ENCODE data around the gene SH3D21. TPM values are rescaled to one million over a fixed set of nuclear protein-coding genes. Genes with fewer than 3 reads are reported as not detected.
A peak's percentile ranks its signal among the peaks of the same experiment; 100 is the strongest.

Gene SH3D21
- total RNA-seq, 2 donors from 2014 or later = 14.7 to 15.5 TPM

DNA sequence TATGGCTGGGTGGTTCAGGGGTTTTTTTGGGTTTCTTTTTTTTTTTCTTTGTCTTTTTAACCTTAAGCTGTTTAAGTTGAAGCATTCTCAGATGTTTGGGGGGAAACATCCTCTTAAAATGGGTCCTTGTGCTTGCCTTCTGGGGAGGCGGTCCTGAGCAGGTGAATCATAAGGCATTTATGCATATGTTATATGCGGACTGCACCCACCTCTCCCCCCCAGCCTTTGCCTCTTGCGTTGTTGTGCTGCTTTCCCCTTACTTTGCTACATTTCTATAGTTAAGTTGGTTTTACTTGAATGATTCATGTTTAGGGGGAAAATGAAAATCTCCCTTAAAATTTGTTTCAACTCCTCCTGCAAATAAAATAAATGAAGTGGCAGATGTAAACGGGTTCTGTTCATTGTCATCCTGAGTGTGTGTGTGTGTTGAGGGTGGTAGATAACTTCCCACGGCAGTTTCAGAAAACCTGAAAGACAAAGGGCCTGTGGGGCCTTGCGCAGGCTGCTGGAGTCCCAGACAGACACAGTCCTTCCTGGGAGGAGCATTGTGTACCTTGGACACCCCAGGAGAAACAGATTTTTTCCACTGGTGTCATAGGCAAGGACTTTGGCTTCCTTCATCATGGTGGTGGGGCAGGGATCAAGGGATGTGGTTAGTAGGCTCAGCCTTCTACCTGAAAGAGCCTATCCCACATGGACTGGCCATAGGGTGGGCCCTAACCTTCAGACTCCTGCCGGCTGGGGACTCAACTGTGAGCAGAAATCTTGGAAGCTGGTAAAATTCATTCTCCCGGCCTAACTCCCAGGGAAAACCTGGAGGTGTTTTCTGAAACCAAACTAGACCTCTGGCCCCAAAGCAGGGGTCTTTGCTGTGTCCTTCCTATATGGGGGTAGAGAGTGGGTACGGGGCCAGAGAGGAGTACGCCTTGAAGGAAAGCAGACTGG is 926 bp upstream of the SH3D21 start:
- H3K4me1 ChIP-seq (ENCODE audit: control insufficient read depth, insufficient read depth, low read length) = peaks cover 26% of the 10 kb centered on the region
- H3K27me3 ChIP-seq (ENCODE audit: control insufficient read depth, insufficient read depth, low read length, poor library complexity, severe bottlenecking) = no peaks in the 10 kb centered on the region
- WGBS, 2 experiments (ENCODE audit: insufficient coverage in 1 of 2, insufficient read length in 1 of 2) = 95 to 96% methylated on average over 5 to 9 of the region's 10 CpGs
- H3K9me3 Mint-ChIP-seq = no peaks in the 10 kb centered on the region
- H3K4me1 Mint-ChIP-seq = peaks cover 21% of the 10 kb centered on the region
- DNase-seq = peak; percentile 58
- no peak overlapping the region for H3K9ac ChIP-seq (ENCODE audit: extremely low read depth, low read length, poor library complexity, severe bottlenecking)
- no peak overlapping the region for H3K27ac ChIP-seq (ENCODE audit: low read depth, low read length)
- H3K27ac Mint-ChIP-seq = peak overlapping the region; percentile 77
- H3K9me3 ChIP-seq (ENCODE audit: control insufficient read depth, low read length) = no peaks in the 10 kb centered on the region
- H3K4me3 Mint-ChIP-seq = peak overlapping the region; percentile 71
- no peak overlapping the region for H3K4me3 ChIP-seq (ENCODE audit: low read length)
- TF ChIP-seq CTCF (conservative IDR thresholded peaks at IDR 0.05) = no peak
- peaks cover 2% of the 10 kb centered on the region for H3K27me3 Mint-ChIP-seq (ENCODE audit: insufficient read depth)
- peaks cover 51% of the 10 kb centered on the region for H3K36me3 ChIP-seq (ENCODE audit: control insufficient read depth, insufficient read depth, low read length)
- H3K36me3 Mint-ChIP-seq (ENCODE audit: low read depth) = peaks cover 57% of the 10 kb centered on the region

DNA sequence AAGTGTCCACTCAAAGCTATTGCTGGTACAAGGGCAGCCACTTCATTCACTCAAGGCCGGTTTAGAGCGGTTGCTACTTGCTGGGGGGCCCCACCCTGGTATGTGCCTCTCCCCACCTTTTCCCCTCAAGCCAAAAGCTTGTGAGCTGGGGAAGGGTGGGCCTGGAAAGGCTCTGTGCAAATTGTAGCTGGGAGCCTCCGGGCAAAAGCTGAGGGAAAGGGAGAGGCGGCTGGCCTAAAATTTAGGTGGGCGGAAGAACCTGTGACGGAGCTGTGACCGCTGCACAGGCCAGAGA is 306 bp upstream of the SH3D21 start:
- Mint-ChIP-seq H3K36me3 (ENCODE audit: low read depth) (peaks cover 55% of the 10 kb centered on the region), H3K4me3 (peak overlapping the region; percentile 71), H3K27ac (peak overlapping the region; percentile 77), H3K27me3 (ENCODE audit: insufficient read depth) (peaks cover 2% of the 10 kb centered on the region), H3K4me1 (peaks cover 21% of the 10 kb centered on the region), H3K9me3 (no peaks in the 10 kb centered on the region)
- no peaks in the 10 kb centered on the region for H3K9me3 ChIP-seq (ENCODE audit: control insufficient read depth, low read length)
- peaks cover 44% of the 10 kb centered on the region for H3K36me3 ChIP-seq (ENCODE audit: control insufficient read depth, insufficient read depth, low read length)
- DNase-seq = no peak
- peaks cover 22% of the 10 kb centered on the region for H3K4me1 ChIP-seq (ENCODE audit: control insufficient read depth, insufficient read depth, low read length)
- no peak overlapping the region for H3K27ac ChIP-seq (ENCODE audit: low read depth, low read length)
- no peak for TF ChIP-seq CTCF (conservative IDR thresholded peaks at IDR 0.05)
- H3K27me3 ChIP-seq (ENCODE audit: control insufficient read depth, insufficient read depth, low read length, poor library complexity, severe bottlenecking) = no peaks in the 10 kb centered on the region
- no peak overlapping the region for H3K9ac ChIP-seq (ENCODE audit: extremely low read depth, low read length, poor library complexity, severe bottlenecking)
- WGBS, 2 experiments (ENCODE audit: insufficient coverage in 1 of 2, insufficient read length in 1 of 2) = 40 to 44% methylated on average over 2 to 7 of the region's 7 CpGs
- peak overlapping the region; percentile 89 for H3K4me3 ChIP-seq (ENCODE audit: low read length)

- H3K36me3 ChIP-seq (ENCODE audit: control insufficient read depth, insufficient read depth, low read length) = peaks cover 37% of the 10 kb centered on the region
- TF ChIP-seq CTCF (conservative IDR thresholded peaks at IDR 0.05) = no peak
- Mint-ChIP-seq H3K4me1 (peaks cover 12% of the 10 kb centered on the region), H3K9me3 (no peaks in the 10 kb centered on the region), H3K27ac (peak overlapping the region; percentile 87), H3K4me3 (peak overlapping the region; percentile 71), H3K27me3 (ENCODE audit: insufficient read depth) (peaks cover 2% of the 10 kb centered on the region), H3K36me3 (ENCODE audit: low read depth) (peaks cover 46% of the 10 kb centered on the region)
- H3K27ac ChIP-seq (ENCODE audit: low read depth, low read length) = no peak overlapping the region
- 1 to 7% methylated on average over 17 to 45 of the region's 46 CpGs for WGBS, 2 experiments (ENCODE audit: insufficient coverage in 1 of 2, insufficient read length in 1 of 2)
- no peaks in the 10 kb centered on the region for H3K9me3 ChIP-seq (ENCODE audit: control insufficient read depth, low read length)
- H3K4me3 ChIP-seq (ENCODE audit: low read length) = peak overlapping the region; percentile 89
- DNase-seq = peak; percentile 98
- peaks cover 13% of the 10 kb centered on the region for H3K4me1 ChIP-seq (ENCODE audit: control insufficient read depth, insufficient read depth, low read length)
- peak overlapping the region; percentile 41 for H3K9ac ChIP-seq (ENCODE audit: extremely low read depth, low read length, poor library complexity, severe bottlenecking)
- H3K27me3 ChIP-seq (ENCODE audit: control insufficient read depth, insufficient read depth, low read length, poor library complexity, severe bottlenecking) = no peaks in the 10 kb centered on the region
These were observed 811 bp downstream of the SH3D21 start for GRCh38 chr1:36306902-36307456.
